GM12874 (cell line): ENCODE results near the gene GAL3ST2.

Experiments used
- CTCF ChIP-seq: IDR thresholded peaks from 2 replicates; pipeline ENCODE4 v1.5.1; 2011; ENCODE audit warnings: low read depth, mild to moderate bottlenecking, control low read depth, low read length, moderate library complexity; ENCODE audit not compliant: insufficient read depth

The GAL3ST2 gene

GRCh38 chr2:241733391-241734207, 43.0 kb upstream of the GAL3ST2 start:
- TF ChIP-seq CTCF: no peak

- TF ChIP-seq CTCF: 0 out of 2 replicates have a peak, but pooled peaks have one; percentile 21
These were observed 42.5 kb upstream of the GAL3ST2 start for GRCh38 chr2:241734208-241734466.

GRCh38 chr2:241734467-241735208, 42.0 kb upstream of the GAL3ST2 start, which contains the start of gene D2HGDH:
Gene D2HGDH (plus strand): TSS chr2:241734630. CDS start chr2:241735225, 595 bp downstream.
- no peak for TF ChIP-seq CTCF

- TF ChIP-seq CTCF: no peak
These were observed 40.5 kb upstream of the GAL3ST2 start for GRCh38 chr2:241736111-241736510.

- no peak for TF ChIP-seq CTCF
These were observed 38.5 kb upstream of the GAL3ST2 start for GRCh38 chr2:241738040-241738686.

GRCh38 chr2:241739177-241739576, 37.4 kb upstream of the GAL3ST2 start:
- TF ChIP-seq CTCF: no peak

GRCh38 chr2:241739651-241740050, 37.0 kb upstream of the GAL3ST2 start:
- no peak for TF ChIP-seq CTCF
